HG03095 (cell line): ENCODE data around the gene TVP23C.
"Not testable (repeated sequence)": the region's sequence is repeated elsewhere in the genome, so short reads cannot be mapped to it uniquely, and the experiment has no call there.

Source experiments
- ATAC-seq: cut with Tn5 transposase; IDR thresholded peaks from one replicate; pipeline ENCODE4 v1.9.1; 2021; ENCODE audit warnings: moderate library complexity; ENCODE audit not compliant: unreplicated experiment

The TVP23C gene

GRCh38 chr17:15563375-15563857 lies at the start of gene TVP23C:
Gene TVP23C (minus strand): TSS chr17:15563483. CDS start chr17:15563448, 35 bp downstream.
- ATAC-seq = peak; percentile 82

GRCh38 chr17:15592960-15593359 lies 29.7 kb upstream of the TVP23C start:
- ATAC-seq = not testable (repeated sequence)

GRCh38 chr17:15591986-15592385 lies 28.7 kb upstream of the TVP23C start:
- ATAC-seq = not testable (repeated sequence)

- not testable (repeated sequence) for ATAC-seq
These were observed 27.6 kb upstream of the TVP23C start for GRCh38 chr17:15590844-15591243.

GRCh38 chr17:15589544-15590536 lies 26.6 kb upstream of the TVP23C start:
- ATAC-seq = not testable (repeated sequence)

GRCh38 chr17:15588017-15588416 lies 24.7 kb upstream of the TVP23C start:
- not testable (repeated sequence) for ATAC-seq

GRCh38 chr17:15583313-15583712 lies 20.0 kb upstream of the TVP23C start:
- not testable (repeated sequence) for ATAC-seq

- not testable (repeated sequence) for ATAC-seq
These were observed 18.2 kb upstream of the TVP23C start for GRCh38 chr17:15581462-15581861.

GRCh38 chr17:15576848-15577247 lies 13.6 kb upstream of the TVP23C start:
- ATAC-seq = not testable (repeated sequence)

- not testable (repeated sequence) for ATAC-seq
These were observed 11.4 kb upstream of the TVP23C start for GRCh38 chr17:15574660-15575059.

- ATAC-seq = not testable (repeated sequence)
These were observed 10.6 kb upstream of the TVP23C start for GRCh38 chr17:15573870-15574269.

- peak; percentile 34 for ATAC-seq
These were observed 489 bp downstream of the TVP23C start for GRCh38 chr17:15562613-15563374.

- ATAC-seq = not testable (repeated sequence)
These were observed 1.8 kb downstream of the TVP23C start for GRCh38 chr17:15561439-15561838.

GRCh38 chr17:15558403-15559105 lies 4.7 kb downstream of the TVP23C start:
- not testable (repeated sequence) for ATAC-seq

GRCh38 chr17:15557334-15557832 lies 5.9 kb downstream of the TVP23C start:
- not testable (repeated sequence) for ATAC-seq

GRCh38 chr17:15552932-15553331 lies 10.4 kb downstream of the TVP23C start:
- ATAC-seq = not testable (repeated sequence)

GRCh38 chr17:15549552-15549951 lies 13.7 kb downstream of the TVP23C start:
- ATAC-seq = not testable (repeated sequence)

- not testable (repeated sequence) for ATAC-seq
These were observed 16.7 kb downstream of the TVP23C start for GRCh38 chr17:15546604-15547003.

GRCh38 chr17:15540371-15541219 lies 22.7 kb downstream of the TVP23C start:
- ATAC-seq = not testable (repeated sequence)
